Endometrium (tissue), 2 donors: ENCODE measurements around the gene INTS12.
"Not testable (repeated sequence)": the region's sequence is repeated elsewhere in the genome, so short reads cannot be mapped to it uniquely, and the experiment has no call there.

Experiments used
- FAIRE-seq: peaks from 2 replicates; lab custom pipeline; 2012; peaks lifted over from hg19 to GRCh38; lab: Jason Lieb, UNC
- donor health status: control.
- donor health status: control.

The INTS12 gene, protein sequence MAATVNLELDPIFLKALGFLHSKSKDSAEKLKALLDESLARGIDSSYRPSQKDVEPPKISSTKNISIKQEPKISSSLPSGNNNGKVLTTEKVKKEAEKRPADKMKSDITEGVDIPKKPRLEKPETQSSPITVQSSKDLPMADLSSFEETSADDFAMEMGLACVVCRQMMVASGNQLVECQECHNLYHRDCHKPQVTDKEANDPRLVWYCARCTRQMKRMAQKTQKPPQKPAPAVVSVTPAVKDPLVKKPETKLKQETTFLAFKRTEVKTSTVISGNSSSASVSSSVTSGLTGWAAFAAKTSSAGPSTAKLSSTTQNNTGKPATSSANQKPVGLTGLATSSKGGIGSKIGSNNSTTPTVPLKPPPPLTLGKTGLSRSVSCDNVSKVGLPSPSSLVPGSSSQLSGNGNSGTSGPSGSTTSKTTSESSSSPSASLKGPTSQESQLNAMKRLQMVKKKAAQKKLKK

DNA sequence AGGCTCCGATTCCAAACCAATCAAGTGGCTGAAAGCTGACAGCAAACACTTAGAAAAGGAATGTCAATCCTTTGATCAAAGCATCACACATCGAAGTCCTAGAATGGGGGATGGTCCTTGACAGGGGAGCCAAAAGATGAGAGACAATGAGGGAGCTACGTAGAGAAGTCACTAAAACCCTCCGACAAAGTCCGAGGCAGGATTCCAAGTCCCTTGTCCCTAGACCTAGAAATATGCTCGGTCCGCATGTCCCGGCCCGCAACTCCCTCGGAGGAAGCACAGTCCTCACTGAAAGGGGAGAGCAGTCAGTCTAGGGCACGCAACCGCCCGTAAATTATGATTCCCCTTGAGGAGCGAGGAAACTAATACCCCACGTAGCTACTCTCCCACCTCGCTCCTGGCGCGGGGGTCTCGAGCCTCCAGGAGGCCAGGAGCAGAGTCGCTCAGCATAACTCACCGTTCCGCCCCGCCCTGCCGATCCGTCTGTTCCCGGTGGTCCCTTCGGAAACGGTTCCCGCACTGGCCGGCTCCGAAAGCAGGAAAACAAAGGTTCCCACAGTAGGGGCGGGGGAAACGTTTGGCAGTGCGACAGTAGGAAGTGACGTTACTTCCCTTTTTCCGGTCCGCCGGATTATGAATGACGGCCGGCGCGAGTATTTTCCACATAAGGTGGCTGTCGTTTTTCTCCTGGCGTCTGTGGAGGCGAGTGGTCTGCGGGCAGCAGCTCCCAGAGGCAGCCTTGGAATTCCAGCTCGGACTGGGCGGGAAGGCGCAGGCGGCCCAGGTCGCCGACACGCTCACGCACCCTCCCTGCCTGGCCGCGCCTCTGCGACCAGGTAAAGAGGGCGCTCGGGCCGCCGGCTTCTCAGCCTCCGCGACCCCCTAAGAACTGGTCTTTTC is at the start of gene INTS12, which contains the start of gene GSTCD:
Gene INTS12 (minus strand): TSS at position 509 of the 900 bp plus-strand sequence. CDS start 8,684 bp downstream, outside the sequence.
Gene GSTCD (plus strand): TSS at position 604 of the 900 bp plus-strand sequence. CDS start 8,830 bp downstream, outside the sequence.
- FAIRE-seq = peak; percentile 87

GRCh38 chr4:105755375-105755774 is 46.9 kb upstream of the INTS12 start:
- no peak for FAIRE-seq

DNA sequence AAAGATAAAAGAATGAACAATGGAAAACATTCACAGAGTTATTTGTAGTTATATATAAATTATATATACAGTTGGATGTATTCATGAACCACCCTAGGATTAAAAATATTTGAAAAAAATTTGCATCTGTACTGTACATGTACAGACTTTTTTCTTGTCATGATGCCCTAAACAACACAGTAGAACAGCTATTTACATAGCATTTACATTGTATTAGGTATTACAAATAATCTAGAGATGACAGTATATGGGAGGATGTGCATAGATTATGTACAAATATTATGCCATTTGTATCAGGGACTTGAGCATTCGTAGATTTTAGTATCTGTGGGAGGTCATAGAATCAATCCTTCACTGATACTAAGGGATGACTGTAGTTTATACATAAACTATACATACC is 44.9 kb upstream of the INTS12 start:
- peak; percentile 23 for FAIRE-seq

- no peak for FAIRE-seq
These were observed 43.3 kb upstream of the INTS12 start for GRCh38 chr4:105751718-105752299.

GRCh38 chr4:105748222-105748621 is 39.7 kb upstream of the INTS12 start:
- FAIRE-seq = no peak

GRCh38 chr4:105741548-105741947 is 33.1 kb upstream of the INTS12 start:
- FAIRE-seq = no peak

DNA sequence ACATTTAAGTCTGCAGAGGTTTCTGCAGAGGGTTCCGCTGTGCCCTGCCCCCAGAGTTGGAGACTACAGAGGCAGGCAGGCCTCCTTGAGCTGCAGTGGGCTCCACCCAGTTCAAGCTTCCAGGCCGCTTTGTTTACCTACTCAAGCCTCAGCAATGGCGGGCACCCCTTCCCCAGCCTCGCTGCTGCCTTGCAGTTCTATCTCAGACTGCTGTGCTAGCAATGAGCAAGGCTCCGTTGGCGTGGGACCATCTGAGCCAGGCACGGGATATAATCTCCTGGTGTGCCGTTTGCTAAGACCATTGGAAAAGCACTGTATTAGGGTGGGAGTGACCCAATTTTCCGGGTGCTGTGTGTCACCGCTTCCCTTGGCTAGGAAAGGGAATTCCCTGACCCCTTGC is 26.7 kb upstream of the INTS12 start:
- FAIRE-seq = not testable (repeated sequence)

DNA sequence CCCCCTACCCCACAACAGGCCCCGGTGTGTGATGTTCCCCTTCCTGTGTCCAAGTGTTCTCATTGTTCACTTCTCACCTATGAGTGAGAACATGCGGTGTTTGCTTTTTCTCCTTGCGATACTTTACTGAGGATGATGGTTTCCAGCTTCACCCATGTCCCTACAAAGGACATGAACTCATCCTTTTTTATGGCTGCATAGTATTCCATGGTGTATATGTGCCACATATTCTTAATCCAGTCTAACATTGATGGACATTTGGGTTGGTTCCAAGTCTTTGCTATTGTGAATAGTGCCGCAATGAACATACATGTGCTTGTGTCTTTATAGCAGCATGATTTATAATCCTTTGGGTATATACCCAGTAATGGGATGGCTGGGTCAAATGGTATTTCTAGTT is 21.4 kb upstream of the INTS12 start:
- FAIRE-seq = not testable (repeated sequence)

- FAIRE-seq = no peak
These were observed 17.1 kb upstream of the INTS12 start for GRCh38 chr4:105725623-105726022.

- no peak for FAIRE-seq
These were observed 10.7 kb upstream of the INTS12 start for GRCh38 chr4:105719204-105719603.

GRCh38 chr4:105715692-105716278 is 7.3 kb upstream of the INTS12 start:
- FAIRE-seq = peak; percentile 97

DNA sequence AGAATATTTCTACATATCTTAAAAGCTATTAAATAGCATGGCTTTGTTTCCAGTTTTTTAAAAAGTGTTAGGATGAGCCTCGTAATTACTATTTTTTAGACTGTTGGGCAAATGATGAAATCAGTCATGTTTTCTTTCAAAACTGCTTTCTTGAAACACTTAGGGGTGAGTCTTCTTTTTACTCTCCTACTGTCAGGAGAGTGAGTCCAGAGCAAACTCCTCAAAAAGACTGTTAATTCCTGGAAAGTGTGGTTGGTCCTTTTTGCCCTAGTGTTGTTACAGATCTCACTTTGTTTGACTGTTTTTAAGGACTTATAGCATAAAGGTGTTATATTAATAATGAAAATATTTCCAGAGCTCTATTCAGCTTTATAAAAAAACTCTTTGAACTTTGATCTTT is 6.4 kb upstream of the INTS12 start:
- FAIRE-seq = no peak

- no peak for FAIRE-seq
These were observed 5.6 kb upstream of the INTS12 start for GRCh38 chr4:105714071-105714521.

- FAIRE-seq = no peak
These were observed 4.3 kb upstream of the INTS12 start for GRCh38 chr4:105712766-105713165.

DNA sequence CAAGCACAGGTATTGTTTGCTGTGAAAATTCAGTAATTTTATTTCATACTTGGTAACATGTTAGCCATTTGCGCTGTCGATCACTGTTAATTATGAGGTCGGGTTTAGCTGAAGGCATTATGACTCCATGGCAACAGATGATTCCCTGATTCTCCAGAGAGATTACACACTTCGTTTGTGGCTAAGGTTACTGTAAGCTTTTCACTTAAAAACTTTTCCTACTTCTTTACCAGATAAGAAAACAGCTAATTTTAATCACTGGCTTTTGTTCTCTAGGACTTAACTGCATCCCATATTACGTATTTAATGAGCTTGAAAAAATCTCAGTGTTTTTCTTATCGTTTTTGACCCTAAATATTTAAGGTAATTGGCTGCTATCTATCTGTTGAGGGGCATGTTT is 2.2 kb upstream of the INTS12 start:
- FAIRE-seq = no peak

DNA sequence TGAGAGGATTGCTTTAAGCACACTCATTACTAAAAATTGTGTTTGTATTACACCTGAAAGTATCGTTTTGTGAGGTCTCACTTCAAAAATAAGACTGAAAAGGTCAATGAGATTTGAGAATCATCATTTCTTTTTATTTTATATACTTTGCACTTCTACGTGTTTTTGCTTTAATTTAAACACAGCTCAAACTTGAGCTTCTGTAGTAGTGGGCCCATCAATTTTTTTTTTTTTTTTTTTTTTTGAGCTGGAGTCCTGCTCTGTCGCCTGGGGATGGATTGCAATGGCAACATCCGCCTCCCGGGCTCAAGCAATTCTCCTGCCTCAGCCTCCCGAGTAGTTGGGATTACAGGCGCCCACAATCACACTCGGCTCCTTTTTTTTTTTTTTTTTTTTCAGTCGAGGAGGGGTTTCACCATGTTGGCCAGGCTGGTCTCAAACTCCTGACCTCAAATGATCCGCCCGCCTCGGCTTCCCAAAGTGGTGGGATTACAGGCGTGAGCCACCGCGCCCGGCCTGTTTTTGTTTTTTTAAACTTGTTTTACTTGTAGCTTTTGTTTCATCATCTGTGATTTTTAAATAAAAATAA is 1.6 kb upstream of the INTS12 start:
- no peak for FAIRE-seq

GRCh38 chr4:105709081-105709450 is 577 bp upstream of the INTS12 start:
- FAIRE-seq = no peak

DNA sequence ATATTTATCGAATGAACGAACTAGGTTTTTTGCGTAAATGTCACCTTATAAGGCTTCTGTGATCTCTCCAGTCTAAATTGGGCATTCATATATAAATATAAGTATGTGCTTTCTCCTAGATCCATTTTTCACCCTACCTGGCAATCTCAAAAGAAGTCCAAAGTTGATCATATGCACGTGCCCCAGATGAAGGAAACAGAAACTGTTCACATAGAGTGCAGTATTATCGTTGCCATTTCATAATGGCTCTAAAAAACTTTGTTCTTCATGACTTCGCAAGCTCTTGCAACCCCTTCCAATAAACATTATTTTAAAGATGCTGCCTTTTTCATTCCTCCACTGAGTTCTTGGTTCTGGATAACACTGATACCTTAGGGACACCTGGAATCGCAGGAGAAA is 708 bp downstream of the INTS12 start:
- no peak for FAIRE-seq

- FAIRE-seq = no peak
These were observed 9.9 kb downstream of the INTS12 start for GRCh38 chr4:105698607-105699006.

- FAIRE-seq = not testable (repeated sequence)
These were observed 12.7 kb downstream of the INTS12 start for GRCh38 chr4:105695832-105696231.

DNA sequence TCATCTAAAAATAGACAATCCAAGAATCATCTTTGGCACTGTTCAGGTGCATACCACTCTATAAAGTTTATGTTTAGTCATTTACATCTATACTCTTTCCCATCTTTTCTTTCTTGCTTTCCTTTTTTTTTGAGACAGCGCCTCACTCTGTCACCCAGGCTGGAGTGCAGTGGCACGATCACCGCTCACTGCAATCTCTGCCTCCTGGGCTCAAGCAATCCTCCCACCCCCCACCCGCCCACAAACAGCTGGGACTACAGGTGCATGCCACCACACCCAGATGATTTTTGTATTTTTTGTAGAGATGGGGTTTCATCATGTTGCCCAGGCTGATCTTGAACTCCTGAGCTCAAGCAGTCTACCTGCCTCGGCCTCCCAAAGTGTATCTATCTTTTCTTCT is 13.7 kb downstream of the INTS12 start:
- FAIRE-seq = not testable (repeated sequence)

GRCh38 chr4:105686571-105686970 is 21.9 kb downstream of the INTS12 start:
- FAIRE-seq = no peak
